Activated CD8-positive, alpha-beta T cell treated with anti-CD3 and anti-CD28 coated beads for 36 hours (primary cell): ENCODE measurements around the gene DLG1. TPM values are rescaled to one million over a fixed set of nuclear protein-coding genes. Genes with fewer than 3 reads are reported as not detected.
"Not testable (repeated sequence)": the region's sequence is repeated elsewhere in the genome, so short reads cannot be mapped to it uniquely, and the experiment has no call there.

Experiments
- ATAC-seq: fragments of 200-7000 bp; cut with Tn5 transposase; one replicate; pipeline ENCODE4 v1.10.0; 2021; ENCODE audit warnings: mild to moderate bottlenecking, moderate library complexity
- CTCF ChIA-PET: fragments of 350-600 bp; sonication (Branson Sonifier 250); formaldehyde crosslinking; loops from one replicate; lab custom pipeline; 2021; ENCODE audit warnings: antibody characterized with exemption; lab: Charles Lee
- POLR2A ChIA-PET: fragments of 350-600 bp; sonication (Branson Sonifier 250); formaldehyde crosslinking; loops from one replicate; lab custom pipeline; 2021; ENCODE audit warnings: antibody characterized with exemption; lab: Charles Lee
- DNase-seq: peaks from one replicate; pipeline ENCODE4 v3.0.0-alpha.2; 2020
- H3K27ac Mint-ChIP-seq: one replicate; pipeline ENCODE4 v1.8.0; 2021; ENCODE audit warnings: mild to moderate bottlenecking, mixed read lengths
- H3K27me3 Mint-ChIP-seq: one replicate; pipeline ENCODE4 v1.8.0; 2021; ENCODE audit warnings: mixed read lengths
- H3K36me3 Mint-ChIP-seq: one replicate; pipeline ENCODE4 v1.8.0; 2021; ENCODE audit warnings: low read depth, mixed read lengths
- H3K4me1 Mint-ChIP-seq: one replicate; pipeline ENCODE4 v1.8.0; 2021; ENCODE audit warnings: low read depth, mixed read lengths
- H3K4me3 Mint-ChIP-seq: one replicate; pipeline ENCODE4 v1.8.0; 2021; ENCODE audit warnings: mild to moderate bottlenecking, moderate library complexity, mixed read lengths
- H3K9me3 Mint-ChIP-seq: one replicate; pipeline ENCODE4 v1.8.0; 2021; ENCODE audit warnings: mixed read lengths
- intact Hi-C: fragments of 100-400 bp; cut with micrococcal nuclease; formaldehyde crosslinking; loops from one replicate; pipeline ENCODE4 v1.10.0; 2022
- total RNA-seq, 2 experiments: library from RNA; stranded (reverse); gene quantifications; one replicate each; pipeline ENCODE4 v1.2.3, GENCODE V29; 2021
- TF ChIP-seq, protein P1 (sequence below): fragments of 200-600 bp; IDR thresholded peaks from one replicate; pipeline ENCODE4 v1.8.0; 2022; ENCODE audit warnings: antibody characterized with exemption, mild to moderate bottlenecking

Gene DLG1
- total RNA-seq, 2 experiments from 2014 or later = 57.6 to 62.2 TPM

- CTCF ChIA-PET = interaction anchor here (1.0 kb wide), 1 partner anchor 187 kb away, joined by 3 read pairs; the partner anchor contains the start of gene MELTF
- DNase-seq (no peak), ATAC-seq (no peak)
- TF ChIP-seq, protein P1, sequence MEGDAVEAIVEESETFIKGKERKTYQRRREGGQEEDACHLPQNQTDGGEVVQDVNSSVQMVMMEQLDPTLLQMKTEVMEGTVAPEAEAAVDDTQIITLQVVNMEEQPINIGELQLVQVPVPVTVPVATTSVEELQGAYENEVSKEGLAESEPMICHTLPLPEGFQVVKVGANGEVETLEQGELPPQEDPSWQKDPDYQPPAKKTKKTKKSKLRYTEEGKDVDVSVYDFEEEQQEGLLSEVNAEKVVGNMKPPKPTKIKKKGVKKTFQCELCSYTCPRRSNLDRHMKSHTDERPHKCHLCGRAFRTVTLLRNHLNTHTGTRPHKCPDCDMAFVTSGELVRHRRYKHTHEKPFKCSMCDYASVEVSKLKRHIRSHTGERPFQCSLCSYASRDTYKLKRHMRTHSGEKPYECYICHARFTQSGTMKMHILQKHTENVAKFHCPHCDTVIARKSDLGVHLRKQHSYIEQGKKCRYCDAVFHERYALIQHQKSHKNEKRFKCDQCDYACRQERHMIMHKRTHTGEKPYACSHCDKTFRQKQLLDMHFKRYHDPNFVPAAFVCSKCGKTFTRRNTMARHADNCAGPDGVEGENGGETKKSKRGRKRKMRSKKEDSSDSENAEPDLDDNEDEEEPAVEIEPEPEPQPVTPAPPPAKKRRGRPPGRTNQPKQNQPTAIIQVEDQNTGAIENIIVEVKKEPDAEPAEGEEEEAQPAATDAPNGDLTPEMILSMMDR = no peak
- Mint-ChIP-seq H3K36me3 (peaks cover 14% of the 10 kb centered on the region), H3K27ac (no peak overlapping the region), H3K9me3 (peaks cover 5% of the 10 kb centered on the region), H3K4me1 (peaks cover 22% of the 10 kb centered on the region), H3K27me3 (no peaks in the 10 kb centered on the region), H3K4me3 (no peak overlapping the region)
- POLR2A ChIA-PET = interaction anchor here (0.6 kb wide), 1 partner anchor 48 kb away, joined by 3 read pairs; no protein-coding TSS in a partner anchor
- intact Hi-C loops = no loop called here
These were observed 82.1 kb downstream of the DLG1 start for GRCh38 chr3:197216169-197216860.

DNA sequence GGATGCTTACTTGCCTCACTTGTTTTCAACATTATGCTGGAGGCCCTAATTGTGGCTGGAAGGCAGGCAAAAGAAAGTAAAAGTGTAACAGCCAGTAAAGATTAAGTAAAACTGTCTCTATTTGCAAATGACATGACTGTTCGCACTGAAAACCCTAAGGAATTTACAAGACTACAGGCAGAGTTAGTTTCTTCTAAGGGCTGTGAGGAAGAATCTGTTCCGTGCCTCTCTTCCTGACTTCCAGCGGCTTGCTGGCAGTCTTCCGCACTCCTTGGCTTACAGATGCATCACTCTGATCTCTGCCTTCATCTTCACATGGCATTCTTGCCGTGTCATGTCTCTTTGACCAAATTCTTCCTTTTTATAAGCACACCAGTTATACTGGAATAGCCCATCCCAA lies 86.1 kb downstream of the DLG1 start:
- peaks cover 44% of the 10 kb centered on the region for H3K4me1 Mint-ChIP-seq
- peaks cover 18% of the 10 kb centered on the region for H3K36me3 Mint-ChIP-seq
- no peaks in the 10 kb centered on the region for H3K27me3 Mint-ChIP-seq
- DNase-seq = no peak
- intact Hi-C loops = no loop called here
- TF ChIP-seq, protein P1 = no peak
- CTCF ChIA-PET = no interaction called here
- H3K4me3 Mint-ChIP-seq = no peak overlapping the region
- no peak for ATAC-seq
- H3K9me3 Mint-ChIP-seq = peaks cover 5% of the 10 kb centered on the region
- POLR2A ChIA-PET = no interaction called here
- H3K27ac Mint-ChIP-seq = no peak overlapping the region

DNA sequence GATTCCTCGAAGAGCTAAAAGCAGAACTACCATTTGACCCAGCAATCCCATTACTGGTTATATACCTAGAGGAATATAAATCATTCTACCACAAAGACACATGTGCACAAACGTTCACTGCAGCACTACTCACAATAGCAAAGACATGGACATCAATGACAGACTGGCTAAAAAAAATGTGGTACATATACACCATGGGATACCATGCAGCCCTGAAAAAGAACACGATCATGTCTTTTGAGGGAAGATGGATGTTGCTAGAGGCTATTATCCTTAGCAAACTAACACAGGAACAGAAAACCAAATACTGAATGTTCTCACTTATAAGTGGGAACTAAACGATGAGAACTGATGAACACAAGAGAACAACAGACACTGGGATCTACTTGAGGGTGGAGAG lies 86.7 kb downstream of the DLG1 start:
- Mint-ChIP-seq H3K36me3 (peaks cover 18% of the 10 kb centered on the region), H3K4me1 (peaks cover 48% of the 10 kb centered on the region)
- H3K27ac Mint-ChIP-seq, H3K4me3 Mint-ChIP-seq, H3K9me3 Mint-ChIP-seq, POLR2A ChIA-PET, ATAC-seq, CTCF ChIA-PET, H3K27me3 Mint-ChIP-seq, intact Hi-C loops, DNase-seq: not testable (repeated sequence)

- ChIA-PET CTCF (interaction anchor here (1.3 to 1.5 kb wide), 2 partner anchors 13 to 17 kb away, joined by 3 to 5 read pairs; no protein-coding TSS in a partner anchor), POLR2A (interaction anchor here (0.6 kb wide), 1 partner anchor 42 kb away, joined by 3 read pairs; no protein-coding TSS in a partner anchor)
- Mint-ChIP-seq H3K27me3 (no peaks in the 10 kb centered on the region), H3K4me3 (no peak overlapping the region), H3K9me3 (peaks cover 5% of the 10 kb centered on the region), H3K27ac (peak overlapping the region; percentile 2), H3K36me3 (peaks cover 18% of the 10 kb centered on the region), H3K4me1 (peaks cover 53% of the 10 kb centered on the region)
- DNase-seq (no peak), ATAC-seq (no peak)
- TF ChIP-seq, protein P1 = no peak
- intact Hi-C loops = no loop called here
These were observed 88.8 kb downstream of the DLG1 start for GRCh38 chr3:197209366-197210260.

GRCh38 chr3:197206913-197207312 lies 91.5 kb downstream of the DLG1 start:
- Mint-ChIP-seq H3K36me3 (peaks cover 10% of the 10 kb centered on the region), H3K27ac (no peak overlapping the region), H3K27me3 (no peaks in the 10 kb centered on the region), H3K4me3 (no peak overlapping the region), H3K9me3 (peaks cover 3% of the 10 kb centered on the region), H3K4me1 (peaks cover 69% of the 10 kb centered on the region)
- intact Hi-C loops = no loop called here
- ATAC-seq (no peak), DNase-seq (no peak)
- TF ChIP-seq, protein P1 = no peak
- POLR2A ChIA-PET = no interaction called here
- CTCF ChIA-PET = no interaction called here
